ENCODE results near the gene TMPRSS9.

Gene TMPRSS9

DNA sequence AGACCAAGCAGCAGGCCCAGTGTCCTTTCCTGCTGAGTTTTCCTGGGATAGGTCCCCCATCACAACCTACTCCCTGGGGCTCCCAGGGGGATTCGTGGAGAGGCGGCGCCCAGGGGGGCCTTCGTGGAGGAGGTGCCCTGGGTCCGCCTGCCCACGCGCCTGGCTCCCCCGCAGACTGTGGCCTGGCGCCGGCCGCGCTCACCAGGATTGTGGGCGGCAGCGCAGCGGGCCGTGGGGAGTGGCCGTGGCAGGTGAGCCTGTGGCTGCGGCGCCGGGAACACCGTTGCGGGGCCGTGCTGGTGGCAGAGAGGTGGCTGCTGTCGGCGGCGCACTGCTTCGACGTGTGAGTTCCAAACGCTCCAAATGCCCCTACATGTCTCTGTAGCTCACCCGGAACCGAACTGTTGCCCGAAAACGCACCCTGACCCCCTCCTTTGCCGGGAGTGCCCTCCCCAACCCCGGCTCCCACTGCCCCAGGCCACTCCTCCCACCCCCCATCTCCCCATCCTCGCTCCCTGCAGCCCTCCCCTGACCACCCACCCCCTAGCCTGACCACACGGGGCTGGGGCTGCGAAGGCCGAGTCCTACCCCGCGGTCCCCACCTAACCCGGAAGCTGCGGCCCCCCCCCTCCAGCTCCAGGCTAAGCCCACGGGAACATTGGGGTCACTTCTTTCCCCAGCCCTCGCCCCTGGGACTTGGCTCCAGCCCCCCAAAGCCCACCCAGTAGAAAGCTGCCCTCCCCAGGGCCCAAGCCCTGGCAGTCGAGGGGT lies 64.0 kb downstream of the TMPRSS9 start:
- no peak for DNase-seq

DNA sequence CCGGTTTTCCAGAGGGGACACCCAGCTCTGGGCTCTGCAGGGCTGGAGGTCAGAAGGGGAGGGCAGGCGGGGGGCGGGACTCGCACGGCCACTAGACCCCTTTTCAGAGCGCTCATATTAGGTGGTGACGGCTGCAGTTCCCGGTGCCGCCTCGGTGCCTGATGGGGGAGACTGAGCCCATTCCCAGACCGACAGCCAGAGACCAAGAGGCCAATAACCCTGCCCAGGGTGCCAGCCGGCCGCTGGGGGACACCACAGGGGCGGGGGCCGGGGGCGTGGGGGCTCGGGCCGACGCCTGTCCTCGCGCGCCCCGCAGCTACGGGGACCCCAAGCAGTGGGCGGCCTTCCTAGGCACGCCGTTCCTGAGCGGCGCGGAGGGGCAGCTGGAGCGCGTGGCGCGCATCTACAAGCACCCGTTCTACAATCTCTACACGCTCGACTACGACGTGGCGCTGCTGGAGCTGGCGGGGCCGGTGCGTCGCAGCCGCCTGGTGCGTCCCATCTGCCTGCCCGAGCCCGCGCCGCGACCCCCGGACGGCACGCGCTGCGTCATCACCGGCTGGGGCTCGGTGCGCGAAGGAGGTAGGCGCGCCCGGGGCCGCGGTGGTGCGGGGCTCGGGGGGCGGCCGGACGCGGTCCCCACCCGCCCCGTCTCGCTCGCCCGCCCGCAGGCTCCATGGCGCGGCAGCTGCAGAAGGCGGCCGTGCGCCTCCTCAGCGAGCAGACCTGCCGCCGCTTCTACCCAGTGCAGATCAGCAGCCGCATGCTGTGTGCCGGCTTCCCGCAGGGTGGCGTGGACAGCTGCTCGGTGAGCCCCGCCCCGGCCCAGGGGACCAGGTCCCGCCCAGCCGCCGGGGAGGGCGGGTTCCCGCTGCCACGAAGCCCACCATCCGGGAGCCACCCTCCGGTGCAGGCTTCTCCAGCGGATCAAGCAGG lies 64.9 kb downstream of the TMPRSS9 start:
- DNase-seq = peak; percentile 80

- no peak for DNase-seq
These were observed 65.8 kb downstream of the TMPRSS9 start for GRCh38 chr19:2425622-2426581.

- DNase-seq = peak; percentile 43
These were observed 66.8 kb downstream of the TMPRSS9 start for GRCh38 chr19:2426611-2427428.

- peak; percentile 95 for DNase-seq
These were observed 67.6 kb downstream of the TMPRSS9 start, which contains the start of gene TIMM13 for GRCh38 chr19:2427429-2428320. Gene TIMM13, minus strand, starts transcription at chr19:2427586. Its CDS starts 53 bp downstream, at chr19:2427533.

- no peak for DNase-seq
These were observed 68.2 kb downstream of the TMPRSS9 start for GRCh38 chr19:2428321-2428690.

GRCh38 chr19:2428756-2429711 lies 69.0 kb downstream of the TMPRSS9 start:
- no peak for DNase-seq

DNA sequence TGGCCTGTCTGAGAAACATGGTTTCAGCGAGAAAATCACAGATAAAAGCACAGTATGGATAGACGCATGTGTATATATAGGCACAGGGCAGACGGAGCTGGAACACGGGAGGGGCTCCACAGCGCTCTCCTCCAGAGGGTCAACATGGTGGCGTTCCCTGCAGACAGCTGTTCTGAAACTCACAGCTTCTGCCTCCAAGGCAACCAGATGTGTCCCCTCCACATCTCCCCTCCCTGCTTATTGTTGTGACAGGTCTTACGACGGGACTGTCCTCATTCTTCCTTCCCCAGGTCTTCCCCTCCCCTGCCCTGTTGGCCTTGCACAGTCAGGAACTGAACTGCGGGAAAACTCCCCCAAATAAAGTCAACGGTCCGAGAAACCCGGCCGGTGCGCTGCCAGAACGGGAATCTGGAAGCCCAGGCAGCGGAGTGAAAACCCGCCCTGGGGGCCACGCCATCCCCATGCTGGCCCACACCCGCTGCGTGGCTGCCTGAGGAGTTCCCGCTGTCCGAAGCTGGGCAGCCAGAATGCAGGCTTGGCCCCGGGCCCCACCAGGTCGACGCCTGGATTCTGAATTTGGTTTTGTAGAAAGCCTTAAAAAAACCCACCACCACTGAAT lies 70.0 kb downstream of the TMPRSS9 start:
- no peak for DNase-seq

- DNase-seq = no peak
These were observed 71.4 kb downstream of the TMPRSS9 start for GRCh38 chr19:2431318-2432055.

- DNase-seq = no peak
These were observed 72.2 kb downstream of the TMPRSS9 start for GRCh38 chr19:2432131-2432848.

- DNase-seq = no peak
These were observed 73.8 kb downstream of the TMPRSS9 start for GRCh38 chr19:2433854-2434253.

GRCh38 chr19:2434267-2434666 lies 74.2 kb downstream of the TMPRSS9 start:
- DNase-seq = no peak

GRCh38 chr19:2434721-2435265 lies 74.7 kb downstream of the TMPRSS9 start:
- DNase-seq = no peak

- no peak for DNase-seq
These were observed 76.3 kb downstream of the TMPRSS9 start for GRCh38 chr19:2436384-2436783.

- DNase-seq = no peak
These were observed 76.9 kb downstream of the TMPRSS9 start for GRCh38 chr19:2436926-2437325.

GRCh38 chr19:2438178-2438577 lies 78.1 kb downstream of the TMPRSS9 start:
- DNase-seq = no peak

DNA sequence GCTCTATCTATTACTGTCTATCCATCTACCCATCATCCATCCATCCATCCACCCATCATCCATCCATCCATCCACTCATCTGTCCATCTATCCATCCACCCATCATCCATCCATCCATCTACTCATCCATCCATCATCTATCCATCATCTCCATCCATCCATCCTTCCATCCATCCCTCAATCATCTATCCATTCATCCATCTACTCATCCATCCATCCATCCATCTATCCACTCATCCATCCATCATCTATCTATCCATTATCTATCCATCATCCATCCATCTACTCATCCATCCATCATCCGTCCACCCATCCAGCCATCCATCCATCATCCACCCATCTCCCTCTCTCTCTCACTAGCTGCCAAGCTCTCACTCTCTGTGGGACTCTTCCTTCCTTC lies 80.5 kb downstream of the TMPRSS9 start:
- DNase-seq = no peak
